GM21367 (cell line): ENCODE results near the gene TMEM256.

Experiments
- ATAC-seq: cut with Tn5 transposase; IDR thresholded peaks from one replicate; pipeline ENCODE4 v1.9.1; 2021; ENCODE audit not compliant: unreplicated experiment

The TMEM256 gene

DNA sequence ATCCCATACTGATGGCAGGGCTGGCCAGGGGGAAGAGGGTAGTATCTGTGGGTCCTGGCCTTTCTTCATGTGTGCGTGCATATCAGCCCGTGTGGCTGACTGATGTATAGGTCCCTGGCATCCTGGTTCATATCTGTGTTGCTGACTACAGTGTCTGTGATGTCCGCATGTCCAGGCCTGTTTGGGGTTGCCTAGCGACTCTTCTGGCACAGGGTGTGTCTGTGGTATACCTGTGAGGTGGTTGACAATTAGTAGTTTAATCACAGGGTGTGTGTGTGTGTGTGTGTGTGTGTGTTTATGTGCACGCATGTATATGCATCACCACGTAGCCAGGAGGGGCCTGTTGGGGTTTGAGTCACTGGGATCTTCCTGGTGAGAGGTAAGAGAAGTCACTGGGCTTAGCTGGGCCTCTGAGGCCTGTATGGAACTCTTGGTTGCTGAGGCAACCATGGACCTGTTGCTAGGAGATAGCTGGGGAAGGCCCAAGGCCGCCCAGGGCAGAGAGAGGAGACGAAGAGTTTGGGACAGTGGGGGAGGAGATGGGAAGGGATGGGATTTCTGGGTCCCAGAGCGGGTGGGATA is 49.5 kb downstream of the TMEM256 start:
- no peak for ATAC-seq
